ENCODE data around the gene RAET1L. TPM values are rescaled to one million over a fixed set of nuclear protein-coding genes. Genes with fewer than 3 reads are reported as not detected.
A peak's percentile ranks its signal among the peaks of the same experiment; 100 is the strongest.
"Not testable (repeated sequence)": the region's sequence is repeated elsewhere in the genome, so short reads cannot be mapped to it uniquely, and the experiment has no call there.

Gene RAET1L, protein sequence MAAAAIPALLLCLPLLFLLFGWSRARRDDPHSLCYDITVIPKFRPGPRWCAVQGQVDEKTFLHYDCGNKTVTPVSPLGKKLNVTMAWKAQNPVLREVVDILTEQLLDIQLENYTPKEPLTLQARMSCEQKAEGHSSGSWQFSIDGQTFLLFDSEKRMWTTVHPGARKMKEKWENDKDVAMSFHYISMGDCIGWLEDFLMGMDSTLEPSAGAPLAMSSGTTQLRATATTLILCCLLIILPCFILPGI
- not detected for total RNA-seq

DNA sequence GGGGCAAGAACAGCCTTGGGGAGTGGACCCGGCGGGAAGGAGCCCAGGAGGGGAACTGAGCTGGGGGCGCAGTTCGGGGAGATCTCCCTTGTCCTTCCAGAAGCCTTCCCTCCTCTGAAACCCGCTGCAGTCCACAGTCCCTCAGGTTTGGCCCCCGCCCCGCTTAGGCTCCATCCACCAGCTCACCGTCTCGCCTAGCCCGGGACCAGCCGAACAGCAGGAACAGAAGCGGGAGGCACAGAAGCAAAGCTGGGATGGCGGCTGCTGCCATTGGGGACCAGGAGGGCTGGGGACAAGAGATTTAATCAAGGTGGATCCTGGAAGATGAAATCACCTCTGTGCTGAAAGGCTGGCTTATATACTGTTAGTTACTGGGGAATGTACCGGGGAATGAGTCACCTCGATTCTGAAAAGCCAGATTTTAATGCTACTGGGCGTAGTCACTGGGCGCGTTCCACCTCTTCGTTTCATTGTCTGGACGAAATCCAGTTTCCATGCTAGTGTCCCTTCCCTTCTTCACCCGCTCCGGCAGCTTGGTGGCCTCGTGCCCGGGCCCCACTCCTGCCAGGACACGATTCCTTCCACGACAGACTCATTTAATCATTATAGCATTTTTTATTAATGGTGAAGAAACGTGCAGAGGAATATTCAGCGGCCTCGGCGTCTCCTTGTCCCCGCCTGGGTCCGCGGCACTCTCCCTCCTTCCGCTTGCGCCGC, at the start of gene RAET1L:
Gene RAET1L, minus strand, starts transcription at position 332 of the 717 bp plus-strand sequence. Its CDS starts 61 bp downstream, at position 271.
- Mint-ChIP-seq H3K4me1 (peaks cover 4% of the 10 kb centered on the region), H3K27me3 (peaks cover 57% of the 10 kb centered on the region), H3K27ac (no peak within 1 kb of the TSS), H3K36me3 (ENCODE audit: low read depth) (no peaks in the 10 kb centered on the region), H3K9me3 (no peaks in the 10 kb centered on the region), H3K4me3 (no peak within 1 kb of the TSS)
- CTCF ChIA-PET, result interaction anchor here (1.2 kb wide), 1 partner anchor 9 kb away, joined by 4 read pairs; no protein-coding TSS in a partner anchor
- DNase-seq, result no peak
- POLR2A ChIA-PET, result no interaction called here

GRCh38 chr6:150075034-150075421, 49.7 kb upstream of the RAET1L start:
- ChIA-PET POLR2A (no interaction called here), CTCF (interaction anchor here (1.9 kb wide), 1 partner anchor 8 kb away, joined by 5 read pairs; no protein-coding TSS in a partner anchor)
- no peak overlapping the region for H3K4me3 Mint-ChIP-seq
- peaks cover 44% of the 10 kb centered on the region for H3K4me1 Mint-ChIP-seq
- H3K9me3 Mint-ChIP-seq, result no peaks in the 10 kb centered on the region
- H3K27me3 Mint-ChIP-seq, result peaks cover 42% of the 10 kb centered on the region
- H3K27ac Mint-ChIP-seq, result no peak overlapping the region
- DNase-seq, result no peak
- H3K36me3 Mint-ChIP-seq (ENCODE audit: low read depth), result no peaks in the 10 kb centered on the region

DNA sequence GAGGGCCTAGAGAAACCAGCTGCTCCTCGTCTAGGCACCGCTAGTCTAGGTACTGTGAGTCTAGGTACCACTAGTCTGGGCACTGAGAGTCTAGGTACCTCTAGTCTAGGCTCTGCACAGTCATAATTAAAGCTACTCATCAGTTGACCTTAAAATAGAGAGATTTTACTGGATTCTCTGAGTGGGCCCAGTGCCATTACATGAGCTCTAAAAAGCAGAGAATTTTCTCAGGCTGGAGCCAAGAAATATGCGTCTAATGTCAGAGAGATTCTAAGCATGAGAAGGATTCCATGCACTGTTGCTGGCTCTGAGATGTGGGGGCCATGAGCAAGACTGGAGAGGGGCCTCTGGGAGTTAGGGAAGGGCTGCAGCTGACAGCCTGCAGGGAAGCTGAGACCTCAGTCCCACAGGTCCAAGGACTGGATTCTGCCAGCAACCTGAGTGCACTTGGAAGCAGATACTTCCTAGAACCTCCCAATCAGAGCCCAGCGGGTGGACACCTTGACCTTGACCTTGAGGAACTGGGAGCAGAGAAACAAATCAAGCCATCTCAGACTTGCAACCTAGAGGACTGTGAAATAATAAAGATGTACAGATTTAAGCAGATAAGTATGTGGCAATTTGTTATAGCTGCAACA, 49.2 kb upstream of the RAET1L start:
- CTCF ChIA-PET, result interaction anchor here (0.6 kb wide), 1 partner anchor 60 kb away, joined by 3 read pairs; no protein-coding TSS in a partner anchor
- H3K4me1 Mint-ChIP-seq, result peaks cover 39% of the 10 kb centered on the region
- H3K4me3 Mint-ChIP-seq; H3K27ac Mint-ChIP-seq; H3K9me3 Mint-ChIP-seq; DNase-seq; H3K36me3 Mint-ChIP-seq (ENCODE audit: low read depth); POLR2A ChIA-PET: not testable (repeated sequence)
- peaks cover 42% of the 10 kb centered on the region for H3K27me3 Mint-ChIP-seq

- peak; percentile 42 for DNase-seq
- peaks cover 35% of the 10 kb centered on the region for H3K4me1 Mint-ChIP-seq
- H3K4me3 Mint-ChIP-seq, result no peak overlapping the region
- POLR2A ChIA-PET, result no interaction called here
- H3K9me3 Mint-ChIP-seq, result no peaks in the 10 kb centered on the region
- H3K27me3 Mint-ChIP-seq, result peaks cover 43% of the 10 kb centered on the region
- no peaks in the 10 kb centered on the region for H3K36me3 Mint-ChIP-seq (ENCODE audit: low read depth)
- no peak overlapping the region for H3K27ac Mint-ChIP-seq
- CTCF ChIA-PET, result no interaction called here
Measured at GRCh38 chr6:150072201-150072600, 46.9 kb upstream of the RAET1L start.

GRCh38 chr6:150070236-150070818, 45.0 kb upstream of the RAET1L start:
- POLR2A ChIA-PET, result no interaction called here
- no peak for DNase-seq
- peaks cover 24% of the 10 kb centered on the region for H3K4me1 Mint-ChIP-seq
- H3K4me3 Mint-ChIP-seq, result no peak overlapping the region
- H3K27ac Mint-ChIP-seq, result peak overlapping the region; percentile 43
- H3K27me3 Mint-ChIP-seq, result peaks cover 38% of the 10 kb centered on the region
- no peaks in the 10 kb centered on the region for H3K9me3 Mint-ChIP-seq
- no peaks in the 10 kb centered on the region for H3K36me3 Mint-ChIP-seq (ENCODE audit: low read depth)
- CTCF ChIA-PET, result interaction anchor here (0.6 to 1.5 kb wide), 12 partner anchors 10 to 1289 kb away, joined by 3 to 10 read pairs (median 4); no protein-coding TSS in a partner anchor

DNA sequence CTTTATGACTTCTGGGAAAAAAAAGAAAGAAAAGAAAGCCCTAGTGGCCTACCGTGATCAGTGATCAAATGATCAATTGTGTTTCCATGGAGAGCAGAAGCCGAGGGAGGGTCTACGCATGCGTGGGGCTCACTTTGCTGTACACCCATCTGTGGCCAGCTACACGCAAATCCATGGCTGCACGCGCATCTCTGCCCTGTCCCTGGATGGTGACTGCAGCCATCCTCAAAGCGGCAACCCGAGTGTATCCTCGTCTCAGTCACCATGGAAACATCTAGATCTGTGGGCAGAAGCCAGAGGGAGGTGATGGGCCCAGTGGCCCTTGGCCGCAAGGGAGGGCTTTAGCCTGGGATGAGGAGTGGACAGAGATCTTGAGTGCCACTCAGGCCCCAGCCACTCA, 44.4 kb upstream of the RAET1L start:
- Mint-ChIP-seq H3K27me3 (peaks cover 36% of the 10 kb centered on the region), H3K36me3 (ENCODE audit: low read depth) (no peaks in the 10 kb centered on the region), H3K4me1 (peaks cover 24% of the 10 kb centered on the region), H3K9me3 (no peaks in the 10 kb centered on the region), H3K27ac (no peak overlapping the region), H3K4me3 (no peak overlapping the region)
- POLR2A ChIA-PET, result no interaction called here
- CTCF ChIA-PET, result interaction anchor here (0.6 to 1.0 kb wide), 2 partner anchors 11 to 1290 kb away, joined by 3 to 4 read pairs; no protein-coding TSS in a partner anchor
- no peak for DNase-seq

GRCh38 chr6:150068720-150069648, 43.7 kb upstream of the RAET1L start, which contains the start of gene ULBP3:
Gene ULBP3 (minus strand): TSS chr6:150069121. CDS start chr6:150069066, 55 bp downstream.
- CTCF ChIA-PET, result interaction anchor here (1.0 kb wide), 1 partner anchor 11 kb away, joined by 3 read pairs; no protein-coding TSS in a partner anchor
- POLR2A ChIA-PET, result no interaction called here
- Mint-ChIP-seq H3K36me3 (ENCODE audit: low read depth) (no peaks in the 10 kb centered on the region), H3K9me3 (no peaks in the 10 kb centered on the region), H3K27ac (peak within 1 kb of the TSS; percentile 22), H3K27me3 (peaks cover 28% of the 10 kb centered on the region), H3K4me1 (peaks cover 24% of the 10 kb centered on the region), H3K4me3 (peak within 1 kb of the TSS; percentile 81)
- DNase-seq, result peak; percentile 68

DNA sequence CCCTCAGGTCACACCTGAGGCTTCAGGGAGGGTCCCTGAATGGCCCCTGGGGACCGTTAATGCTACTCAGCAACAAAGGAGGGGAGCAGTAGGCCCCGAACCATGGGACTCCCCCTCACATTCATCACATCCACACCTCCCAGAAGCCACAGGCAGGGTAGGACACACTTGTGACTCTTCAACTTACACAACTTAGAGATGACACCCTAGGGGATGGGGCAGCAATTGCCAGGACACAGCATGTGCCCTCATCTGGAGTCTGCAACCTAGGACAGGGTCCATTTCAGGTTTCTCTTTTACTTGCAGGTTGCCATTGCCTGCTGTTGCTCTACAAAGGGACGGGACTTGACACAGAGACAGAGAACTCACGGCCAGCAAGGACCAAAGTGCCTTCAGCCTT, 42.8 kb upstream of the RAET1L start:
- Mint-ChIP-seq H3K4me1 (peaks cover 24% of the 10 kb centered on the region), H3K9me3 (no peaks in the 10 kb centered on the region), H3K36me3 (ENCODE audit: low read depth) (no peaks in the 10 kb centered on the region), H3K27ac (no peak overlapping the region), H3K4me3 (peak overlapping the region; percentile 81), H3K27me3 (peaks cover 22% of the 10 kb centered on the region)
- CTCF ChIA-PET, result interaction anchor here (1.2 kb wide), 1 partner anchor 12 kb away, joined by 5 read pairs; no protein-coding TSS in a partner anchor
- POLR2A ChIA-PET, result no interaction called here
- peak; percentile 17 for DNase-seq

- Mint-ChIP-seq H3K36me3 (ENCODE audit: low read depth) (no peaks in the 10 kb centered on the region), H3K9me3 (no peaks in the 10 kb centered on the region), H3K4me1 (peaks cover 9% of the 10 kb centered on the region), H3K4me3 (no peak overlapping the region), H3K27me3 (peaks cover 24% of the 10 kb centered on the region), H3K27ac (no peak overlapping the region)
- ChIA-PET CTCF (interaction anchor here (3.2 kb wide), 1 partner anchor 12 kb away, joined by 11 read pairs; no protein-coding TSS in a partner anchor), POLR2A (no interaction called here)
- no peak for DNase-seq
Measured at GRCh38 chr6:150065083-150065482, 39.8 kb upstream of the RAET1L start.

GRCh38 chr6:150063640-150064039, 38.3 kb upstream of the RAET1L start:
- Mint-ChIP-seq H3K27ac (no peak overlapping the region), H3K9me3 (no peaks in the 10 kb centered on the region), H3K36me3 (ENCODE audit: low read depth) (no peaks in the 10 kb centered on the region), H3K27me3 (peaks cover 22% of the 10 kb centered on the region), H3K4me3 (no peak overlapping the region), H3K4me1 (peaks cover 14% of the 10 kb centered on the region)
- ChIA-PET POLR2A (no interaction called here), CTCF (interaction anchor here (3.2 kb wide), 1 partner anchor 10 kb away, joined by 11 read pairs; no protein-coding TSS in a partner anchor)
- no peak for DNase-seq

GRCh38 chr6:150059973-150060372, 34.6 kb upstream of the RAET1L start:
- H3K27ac Mint-ChIP-seq; H3K9me3 Mint-ChIP-seq; H3K36me3 Mint-ChIP-seq (ENCODE audit: low read depth); POLR2A ChIA-PET; H3K4me3 Mint-ChIP-seq: not testable (repeated sequence)
- peaks cover 20% of the 10 kb centered on the region for H3K27me3 Mint-ChIP-seq
- H3K4me1 Mint-ChIP-seq, result peaks cover 12% of the 10 kb centered on the region
- DNase-seq, result peak; percentile 45
- CTCF ChIA-PET, result interaction anchor here (0.5 to 0.9 kb wide), 3 partner anchors 19 to 1011 kb away, joined by 3 to 4 read pairs (median 3); no protein-coding TSS in a partner anchor

DNA sequence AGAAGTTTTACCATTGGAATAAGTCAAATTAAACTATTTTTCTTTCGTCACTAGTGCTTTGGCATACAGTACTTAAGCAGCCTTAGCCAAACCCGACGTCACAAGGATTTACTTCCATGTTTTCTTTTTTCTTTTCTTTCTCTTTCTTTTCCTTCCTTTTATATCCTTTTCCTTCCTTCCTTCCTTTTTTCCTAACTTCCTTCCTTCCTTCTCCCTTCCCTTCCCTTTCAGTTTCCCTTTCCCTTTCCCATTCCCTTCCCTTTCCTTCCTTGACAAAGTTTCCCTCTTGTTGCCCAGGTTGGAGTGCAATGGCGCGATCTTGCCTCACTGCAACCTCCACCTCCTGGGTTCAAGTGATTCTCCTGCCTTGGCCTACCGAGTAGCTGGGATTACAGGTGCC, 33.7 kb upstream of the RAET1L start:
- no peak overlapping the region for H3K27ac Mint-ChIP-seq
- POLR2A ChIA-PET, result no interaction called here
- H3K4me3 Mint-ChIP-seq, result no peak overlapping the region
- no peaks in the 10 kb centered on the region for H3K36me3 Mint-ChIP-seq (ENCODE audit: low read depth)
- H3K9me3 Mint-ChIP-seq, result no peaks in the 10 kb centered on the region
- peaks cover 12% of the 10 kb centered on the region for H3K4me1 Mint-ChIP-seq
- CTCF ChIA-PET, result no interaction called here
- no peak for DNase-seq
- H3K27me3 Mint-ChIP-seq, result peaks cover 29% of the 10 kb centered on the region
